Nephron (organoid): Measurements from ENCODE around the gene BRIX1.
"Not testable (repeated sequence)": the region's sequence is repeated elsewhere in the genome, so short reads cannot be mapped to it uniquely, and the experiment has no call there.

Experiments
- H3K27ac Mint-ChIP-seq, 3 experiments: 2 replicates each; pipeline ENCODE4 v1.8.0; 2020; ENCODE audit warnings: mixed read lengths in 3 of 3, mild to moderate bottlenecking in 2 of 3, moderate library complexity in 1 of 3
- H3K27me3 Mint-ChIP-seq: 2 replicates; pipeline ENCODE4 v1.8.0; 2021; ENCODE audit warnings: low read depth, mild to moderate bottlenecking, moderate library complexity, mixed read lengths
- H3K36me3 Mint-ChIP-seq: 2 replicates; pipeline ENCODE4 v1.8.0; 2020; ENCODE audit warnings: low read depth, mixed read lengths
- H3K4me1 Mint-ChIP-seq: 2 replicates; pipeline ENCODE4 v1.8.0; 2020; ENCODE audit warnings: mixed read lengths
- H3K4me3 Mint-ChIP-seq, 3 experiments: 2 replicates each; pipeline ENCODE4 v1.8.0; 2020; ENCODE audit warnings: mild to moderate bottlenecking in 3 of 3, mixed read lengths in 3 of 3, moderate library complexity in 2 of 3
- H3K9me3 Mint-ChIP-seq: 2 replicates; pipeline ENCODE4 v1.8.0; 2020; ENCODE audit warnings: mixed read lengths
- CTCF ChIP-seq, 3 experiments: fragments of 200-600 bp; sonication (generic); IDR thresholded peaks; one replicate each; pipeline ENCODE4 v1.5.0; 2021; ENCODE audit warnings: antibody characterized with exemption in 3 of 3; ENCODE audit not compliant: unreplicated experiment in 3 of 3

Gene BRIX1

GRCh38 chr5:34915856-34916192 lies 313 bp downstream of the BRIX1 start:
- TF ChIP-seq CTCF (IDR thresholded peaks at IDR 0.05; ENCODE audit: unreplicated experiment in 3 of 3): no peak
- H3K27ac Mint-ChIP-seq: peak overlapping the region in 1 of 3 experiments; percentile 19
- no peak overlapping the region for H3K4me3 Mint-ChIP-seq
- no peaks in the 10 kb centered on the region for H3K27me3 Mint-ChIP-seq
- H3K9me3 Mint-ChIP-seq: no peaks in the 10 kb centered on the region
- H3K36me3 Mint-ChIP-seq: peaks cover 27% of the 10 kb centered on the region
- H3K4me1 Mint-ChIP-seq: peaks cover 27% of the 10 kb centered on the region

GRCh38 chr5:34916518-34916917 lies 1.0 kb downstream of the BRIX1 start:
- no peaks in the 10 kb centered on the region for H3K27me3 Mint-ChIP-seq
- TF ChIP-seq CTCF (IDR thresholded peaks at IDR 0.05; ENCODE audit: unreplicated experiment in 3 of 3): no peak
- H3K4me1 Mint-ChIP-seq: peaks cover 27% of the 10 kb centered on the region
- no peaks in the 10 kb centered on the region for H3K9me3 Mint-ChIP-seq
- H3K27ac Mint-ChIP-seq: peak overlapping the region in 1 of 3 experiments; percentile 38
- H3K4me3 Mint-ChIP-seq: no peak overlapping the region
- peaks cover 25% of the 10 kb centered on the region for H3K36me3 Mint-ChIP-seq

GRCh38 chr5:34918025-34918424 lies 2.5 kb downstream of the BRIX1 start:
- H3K4me1 Mint-ChIP-seq: peaks cover 27% of the 10 kb centered on the region
- no peaks in the 10 kb centered on the region for H3K9me3 Mint-ChIP-seq
- H3K27ac Mint-ChIP-seq: peak overlapping the region in 1 of 3 experiments; percentile 9
- H3K27me3 Mint-ChIP-seq: no peaks in the 10 kb centered on the region
- no peak for TF ChIP-seq CTCF (IDR thresholded peaks at IDR 0.05; ENCODE audit: unreplicated experiment in 3 of 3)
- H3K36me3 Mint-ChIP-seq: peaks cover 24% of the 10 kb centered on the region
- peak overlapping the region in 2 of 3 experiments; percentile 4 to 52 for H3K4me3 Mint-ChIP-seq

GRCh38 chr5:34919077-34919476 lies 3.6 kb downstream of the BRIX1 start:
- Mint-ChIP-seq H3K36me3 (peaks cover 32% of the 10 kb centered on the region), H3K9me3 (no peaks in the 10 kb centered on the region), H3K27me3 (no peaks in the 10 kb centered on the region), H3K4me1 (peaks cover 22% of the 10 kb centered on the region), H3K27ac (no peak overlapping the region), H3K4me3 (no peak overlapping the region)
- no peak for TF ChIP-seq CTCF (IDR thresholded peaks at IDR 0.05; ENCODE audit: unreplicated experiment in 3 of 3)

- H3K27ac Mint-ChIP-seq, H3K9me3 Mint-ChIP-seq, H3K4me3 Mint-ChIP-seq, H3K4me1 Mint-ChIP-seq, H3K27me3 Mint-ChIP-seq: not testable (repeated sequence)
- peaks cover 51% of the 10 kb centered on the region for H3K36me3 Mint-ChIP-seq
Measured at GRCh38 chr5:34923256-34923655, 7.7 kb downstream of the BRIX1 start.

GRCh38 chr5:34923694-34924461 lies 8.4 kb downstream of the BRIX1 start:
- Mint-ChIP-seq H3K36me3 (peaks cover 51% of the 10 kb centered on the region), H3K4me3 (no peak overlapping the region), H3K27me3 (no peaks in the 10 kb centered on the region), H3K9me3 (no peaks in the 10 kb centered on the region), H3K27ac (no peak overlapping the region), H3K4me1 (peaks cover 1% of the 10 kb centered on the region)
- TF ChIP-seq CTCF (IDR thresholded peaks at IDR 0.05; ENCODE audit: unreplicated experiment in 3 of 3): no peak
